ENCODE results near the gene USB1.

USB1 gene

GRCh38 chr16:58070585-58070984 is 69.4 kb downstream of the USB1 start:
- TF ChIP-seq CTCF (IDR thresholded peaks at IDR 0.05; ENCODE audit: low read depth, low read length) = no peak
- no peak for DNase-seq (ENCODE audit: extremely low read depth, low read depth)
